H7 (cell line): Measurements from ENCODE around the gene PLCG2. TPM values are rescaled to one million over a fixed set of nuclear protein-coding genes. Genes with fewer than 3 reads are reported as not detected.

Source experiments
- DNase-seq: peaks from one replicate; pipeline ENCODE4 v3.0.0; 2012
- H3K27me3 ChIP-seq: 2 replicates; pipeline ENCODE4 v1.6.0; 2011; ENCODE audit warnings: mild to moderate bottlenecking, low read length; ENCODE audit not compliant: control insufficient read depth, insufficient read depth
- H3K36me3 ChIP-seq: replicated peaks from 2 replicates; pipeline ENCODE4 v1.5.1; 2011; ENCODE audit warnings: low read length; ENCODE audit not compliant: control insufficient read depth, insufficient read depth
- H3K4me3 ChIP-seq: 2 replicates; pipeline ENCODE4 v1.5.1; 2011; ENCODE audit warnings: low read depth, mild to moderate bottlenecking, control low read depth, low read length, moderate library complexity; ENCODE audit not compliant: insufficient read depth
- total RNA-seq: library from RNA; depleted of rRNA; stranded (reverse); fragments of >200 nt; shearing (Covaris generic); gene quantifications from 2 replicates; pipeline ENCODE4 v1.2.3, GENCODE V29; 2014

Gene PLCG2
- total RNA-seq, 1 experiment from 2014 or later, result 2.7 TPM

GRCh38 chr16:81767987-81768592, 11.0 kb upstream of the PLCG2 start:
- no peak overlapping the region for H3K4me3 ChIP-seq
- no peaks in the 10 kb centered on the region for H3K27me3 ChIP-seq
- DNase-seq, result no peak
- H3K36me3 ChIP-seq, result no peaks in the 10 kb centered on the region

GRCh38 chr16:81770008-81770407, 9.1 kb upstream of the PLCG2 start:
- Histone ChIP-seq H3K27me3 (no peaks in the 10 kb centered on the region; the same call in 1 of the 2 replicates), H3K36me3 (no peaks in the 10 kb centered on the region), H3K4me3 (no peak overlapping the region)
- no peak for DNase-seq

DNA sequence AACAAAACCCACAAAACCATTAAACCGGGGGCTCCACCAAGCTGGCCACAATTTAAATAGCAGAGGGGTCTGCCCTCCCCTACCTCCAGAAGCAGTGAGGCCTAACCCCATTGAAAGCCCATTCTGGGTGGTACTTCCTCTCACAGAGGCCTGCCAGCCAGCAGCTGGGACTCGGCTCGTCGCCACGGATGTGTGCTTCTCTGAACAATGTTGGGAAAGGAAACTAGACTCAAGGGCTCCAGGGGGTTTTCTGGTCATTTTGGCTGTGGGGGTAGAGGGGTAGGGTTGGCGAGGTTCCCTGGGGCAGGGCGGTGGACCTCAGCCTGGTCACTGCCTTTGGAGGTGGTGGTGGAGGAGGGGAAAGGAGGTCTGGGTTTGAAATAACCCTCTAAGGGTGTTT, 4.7 kb upstream of the PLCG2 start:
- no peak overlapping the region for H3K4me3 ChIP-seq
- H3K27me3 ChIP-seq, result peaks cover 14% of the 10 kb centered on the region
- no peaks in the 10 kb centered on the region for H3K36me3 ChIP-seq
- no peak for DNase-seq

DNA sequence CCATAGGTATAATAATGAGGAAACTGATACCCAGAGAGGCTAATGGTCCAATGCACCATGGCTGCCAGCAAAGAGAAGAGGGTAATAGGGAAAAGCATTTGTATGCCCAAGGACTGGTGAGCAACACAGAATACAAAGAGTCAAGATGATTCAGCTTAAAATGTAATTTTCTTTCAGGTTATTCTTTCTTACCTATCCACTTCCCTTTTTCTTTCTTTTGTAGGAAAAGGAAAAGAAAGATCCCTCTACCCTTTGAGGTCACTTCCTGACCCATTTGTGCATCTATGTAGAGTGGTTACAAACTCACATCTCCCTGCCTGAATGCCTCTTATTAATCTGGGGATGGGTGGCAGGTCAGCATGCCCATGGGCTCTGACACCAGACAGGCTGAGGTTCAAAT, 3.5 kb upstream of the PLCG2 start:
- Histone ChIP-seq H3K27me3 (peaks cover 26% of the 10 kb centered on the region), H3K36me3 (no peaks in the 10 kb centered on the region), H3K4me3 (no peak overlapping the region)
- DNase-seq, result no peak

DNA sequence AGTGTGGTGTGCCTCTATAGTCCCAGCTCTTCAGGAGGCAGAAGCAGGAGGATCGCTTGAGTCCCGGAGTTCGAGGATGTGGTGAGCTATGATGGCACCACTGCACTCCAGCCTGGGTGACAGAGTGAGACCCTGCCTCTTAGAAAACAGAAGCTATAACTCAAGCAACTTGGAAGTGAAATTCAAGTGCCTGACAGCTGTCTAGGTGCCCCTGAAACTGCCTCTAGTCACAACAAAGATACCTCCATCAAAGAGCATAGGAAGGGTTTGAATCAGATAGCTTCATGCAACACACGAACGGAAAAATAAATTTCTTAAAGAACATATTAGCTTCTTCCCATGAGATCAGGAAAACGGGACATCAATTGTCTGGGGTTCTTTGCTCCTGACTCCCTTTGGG, 860 bp upstream of the PLCG2 start:
- H3K27me3 ChIP-seq, result peaks cover 36% of the 10 kb centered on the region
- H3K36me3 ChIP-seq, result no peaks in the 10 kb centered on the region
- H3K4me3 ChIP-seq, result no peak overlapping the region
- no peak for DNase-seq

DNA sequence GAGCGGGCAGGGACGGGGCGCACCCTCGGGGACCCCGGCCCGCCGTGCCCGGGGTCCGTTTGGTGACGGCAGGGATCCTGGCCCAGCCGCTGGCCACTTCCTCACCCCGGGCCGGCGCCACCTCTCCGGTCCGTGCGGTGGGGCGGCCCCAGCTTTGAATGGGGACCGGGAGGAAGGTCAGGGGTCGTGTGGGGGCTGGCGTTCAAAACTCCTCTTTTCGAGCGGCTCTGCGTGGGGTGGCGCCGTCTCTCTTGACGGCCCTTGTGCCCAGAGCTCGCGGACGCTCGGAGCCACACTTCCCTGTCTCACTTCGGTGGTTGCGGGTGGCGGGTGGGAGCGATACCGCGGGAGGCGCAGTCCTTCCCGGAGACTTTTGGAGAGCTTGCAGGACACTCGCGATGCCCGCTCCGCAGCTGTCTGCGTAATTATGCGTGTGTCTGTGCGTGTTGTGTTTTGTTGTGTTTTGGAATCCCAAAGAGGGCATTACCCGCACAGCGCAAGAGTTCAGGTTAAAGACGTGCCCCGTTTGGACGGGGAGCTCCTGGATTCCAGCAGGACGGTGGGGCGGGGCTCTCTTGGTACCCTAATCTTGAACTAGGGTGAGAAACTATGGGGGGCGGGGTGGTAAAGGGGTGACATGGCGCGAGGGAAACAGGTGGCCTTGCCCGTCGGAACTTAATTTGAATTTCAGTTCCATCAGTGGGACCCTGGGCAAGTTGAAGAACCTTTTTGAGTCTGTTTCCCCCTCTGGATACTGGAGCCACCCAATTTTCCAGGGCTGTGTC, 637 bp downstream of the PLCG2 start:
- Histone ChIP-seq H3K27me3 (peaks cover 40% of the 10 kb centered on the region), H3K36me3 (no peaks in the 10 kb centered on the region), H3K4me3 (peak overlapping the region; percentile 60)
- DNase-seq, result peak; percentile 80

DNA sequence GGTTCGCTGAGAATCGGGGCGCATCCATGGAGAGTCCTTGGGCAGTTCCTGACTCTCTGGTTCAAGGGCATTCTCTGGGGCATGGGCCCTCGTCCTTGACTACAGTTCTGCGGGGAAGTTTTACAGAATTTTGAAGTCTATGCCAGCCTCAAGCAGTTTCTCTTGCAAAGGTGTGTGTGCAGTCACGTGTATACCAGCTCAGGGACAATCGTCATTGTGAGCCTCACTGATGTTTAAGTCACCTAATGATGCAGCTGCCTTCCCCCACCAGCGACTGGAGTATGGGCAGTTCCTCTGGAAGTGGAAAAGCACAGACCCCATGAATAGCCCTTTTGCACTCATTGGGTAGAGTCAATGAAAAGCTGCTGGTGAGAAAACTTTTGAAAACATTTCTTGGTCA, 1.3 kb downstream of the PLCG2 start:
- no peak overlapping the region for H3K4me3 ChIP-seq
- DNase-seq, result no peak
- no peaks in the 10 kb centered on the region for H3K36me3 ChIP-seq
- peaks cover 40% of the 10 kb centered on the region for H3K27me3 ChIP-seq

- H3K4me3 ChIP-seq, result no peak overlapping the region
- DNase-seq, result no peak
- peaks cover 37% of the 10 kb centered on the region for H3K27me3 ChIP-seq
- H3K36me3 ChIP-seq, result no peaks in the 10 kb centered on the region
These were observed 3.1 kb downstream of the PLCG2 start for GRCh38 chr16:81782236-81782635.

GRCh38 chr16:81784072-81784795, 5.1 kb downstream of the PLCG2 start:
- no peak for DNase-seq
- Histone ChIP-seq H3K36me3 (no peaks in the 10 kb centered on the region), H3K27me3 (peaks cover 27% of the 10 kb centered on the region), H3K4me3 (no peak overlapping the region)

DNA sequence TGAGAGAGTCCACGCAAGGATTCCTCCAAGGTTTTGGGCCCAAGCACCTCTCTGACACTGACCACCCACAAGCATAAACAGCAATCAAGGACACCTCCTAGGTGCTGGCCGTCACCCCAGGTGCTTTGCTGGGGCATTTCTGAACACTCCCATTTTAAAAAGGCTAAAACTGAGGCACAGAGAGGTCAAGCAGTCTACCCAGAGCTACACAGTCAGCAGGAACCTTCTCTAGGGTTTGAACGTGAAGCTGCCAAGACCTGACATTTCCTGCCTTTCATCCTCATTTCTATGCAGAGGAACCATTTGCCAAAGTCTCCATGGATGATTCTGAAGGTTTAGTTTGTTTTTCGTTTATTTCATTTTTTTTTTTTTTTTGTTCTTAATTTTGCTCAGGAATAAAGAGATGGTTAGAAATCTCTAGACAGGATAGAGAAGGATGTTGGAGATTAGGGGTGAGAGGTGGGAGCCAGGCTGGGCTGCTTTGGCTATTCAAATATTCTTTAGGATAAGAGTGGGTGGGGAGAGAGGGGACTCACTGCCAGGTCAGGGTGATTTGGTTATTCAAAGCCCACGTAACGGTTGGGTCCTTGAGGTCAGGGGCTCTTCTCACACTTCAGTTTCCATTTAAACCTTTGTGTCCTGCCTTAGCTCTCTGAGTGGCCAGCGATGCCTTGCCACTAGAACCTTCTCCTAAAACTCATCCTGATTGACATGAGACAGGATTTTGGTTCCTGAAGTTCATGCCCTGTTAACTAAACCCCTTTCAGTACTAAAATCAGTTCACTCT, 6.2 kb downstream of the PLCG2 start:
- Histone ChIP-seq H3K4me3 (no peak overlapping the region), H3K36me3 (no peaks in the 10 kb centered on the region), H3K27me3 (peaks cover 16% of the 10 kb centered on the region)
- DNase-seq, result no peak

DNA sequence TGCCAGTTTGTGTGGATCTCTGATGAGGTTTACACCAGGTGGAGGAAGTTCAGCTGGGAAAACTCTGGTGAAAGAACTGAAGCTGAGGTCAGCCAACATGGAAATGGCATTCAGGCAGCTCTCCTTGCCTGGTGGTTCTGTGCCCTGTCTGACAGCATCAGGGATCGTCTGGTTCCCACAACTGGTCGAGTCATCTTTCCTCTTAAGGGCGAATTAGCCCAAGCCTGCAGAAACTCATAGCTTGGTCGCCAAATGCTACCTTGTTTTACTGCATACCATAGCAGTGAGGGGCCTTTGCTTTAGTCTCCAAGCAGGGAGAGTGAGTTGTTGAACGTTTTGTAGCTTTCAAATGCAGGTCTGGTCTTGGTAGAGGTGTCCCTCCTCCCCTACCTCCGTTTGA, 7.2 kb downstream of the PLCG2 start:
- DNase-seq, result peak; percentile 61
- Histone ChIP-seq H3K27me3 (peaks cover 7% of the 10 kb centered on the region), H3K36me3 (no peaks in the 10 kb centered on the region), H3K4me3 (no peak overlapping the region)

DNA sequence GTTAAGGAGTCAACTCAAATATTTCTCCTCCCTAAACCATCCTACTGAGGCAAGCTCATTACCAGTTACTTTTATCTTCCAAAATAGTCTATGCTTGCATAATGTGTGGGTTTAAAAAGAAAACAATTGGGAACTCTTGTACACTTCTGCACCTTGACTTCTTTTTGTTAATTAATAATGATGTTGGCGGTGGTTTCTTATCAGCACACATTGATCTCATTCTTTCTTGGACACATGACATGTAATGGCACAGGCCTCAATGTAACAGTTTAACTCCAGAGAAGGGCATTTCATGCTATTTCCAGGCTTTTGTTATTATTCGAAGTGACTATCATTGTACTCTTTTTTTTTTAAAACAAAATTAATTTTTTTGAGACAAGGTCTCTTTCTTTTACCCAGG, 7.8 kb downstream of the PLCG2 start:
- no peak for DNase-seq
- Histone ChIP-seq H3K4me3 (no peak overlapping the region), H3K27me3 (peaks cover 3% of the 10 kb centered on the region), H3K36me3 (no peaks in the 10 kb centered on the region)

GRCh38 chr16:81787659-81788058, 8.6 kb downstream of the PLCG2 start:
- Histone ChIP-seq H3K36me3 (no peaks in the 10 kb centered on the region), H3K27me3 (peaks cover 3% of the 10 kb centered on the region), H3K4me3 (no peak overlapping the region)
- no peak for DNase-seq

- no peak overlapping the region for H3K4me3 ChIP-seq
- H3K36me3 ChIP-seq, result no peaks in the 10 kb centered on the region
- no peaks in the 10 kb centered on the region for H3K27me3 ChIP-seq
- no peak for DNase-seq
These were observed 11.2 kb downstream of the PLCG2 start for GRCh38 chr16:81790277-81790676.
